Measurements from ENCODE around the gene HPSE2.

GRCh38 chr10:98444314-98445006, 791.2 kb downstream of the HPSE2 start:
- TF ChIP-seq, protein P1, sequence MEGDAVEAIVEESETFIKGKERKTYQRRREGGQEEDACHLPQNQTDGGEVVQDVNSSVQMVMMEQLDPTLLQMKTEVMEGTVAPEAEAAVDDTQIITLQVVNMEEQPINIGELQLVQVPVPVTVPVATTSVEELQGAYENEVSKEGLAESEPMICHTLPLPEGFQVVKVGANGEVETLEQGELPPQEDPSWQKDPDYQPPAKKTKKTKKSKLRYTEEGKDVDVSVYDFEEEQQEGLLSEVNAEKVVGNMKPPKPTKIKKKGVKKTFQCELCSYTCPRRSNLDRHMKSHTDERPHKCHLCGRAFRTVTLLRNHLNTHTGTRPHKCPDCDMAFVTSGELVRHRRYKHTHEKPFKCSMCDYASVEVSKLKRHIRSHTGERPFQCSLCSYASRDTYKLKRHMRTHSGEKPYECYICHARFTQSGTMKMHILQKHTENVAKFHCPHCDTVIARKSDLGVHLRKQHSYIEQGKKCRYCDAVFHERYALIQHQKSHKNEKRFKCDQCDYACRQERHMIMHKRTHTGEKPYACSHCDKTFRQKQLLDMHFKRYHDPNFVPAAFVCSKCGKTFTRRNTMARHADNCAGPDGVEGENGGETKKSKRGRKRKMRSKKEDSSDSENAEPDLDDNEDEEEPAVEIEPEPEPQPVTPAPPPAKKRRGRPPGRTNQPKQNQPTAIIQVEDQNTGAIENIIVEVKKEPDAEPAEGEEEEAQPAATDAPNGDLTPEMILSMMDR (IDR thresholded peaks at IDR 0.05): no peak
- TF ChIP-seq EZH2 (IDR thresholded peaks at IDR 0.05; ENCODE audit: borderline replicate concordance, insufficient read depth, low read depth, low read length, poor library complexity, severe bottlenecking): no peak
